ENCODE results near the gene ZNF813. TPM values are rescaled to one million over a fixed set of nuclear protein-coding genes. Genes with fewer than 3 reads are reported as not detected.
"Not testable (repeated sequence)": the region's sequence is repeated elsewhere in the genome, so short reads cannot be mapped to it uniquely, and the experiment has no call there.

Gene ZNF813
- polyA plus RNA-seq, 1 donor, result 9.4 TPM

DNA sequence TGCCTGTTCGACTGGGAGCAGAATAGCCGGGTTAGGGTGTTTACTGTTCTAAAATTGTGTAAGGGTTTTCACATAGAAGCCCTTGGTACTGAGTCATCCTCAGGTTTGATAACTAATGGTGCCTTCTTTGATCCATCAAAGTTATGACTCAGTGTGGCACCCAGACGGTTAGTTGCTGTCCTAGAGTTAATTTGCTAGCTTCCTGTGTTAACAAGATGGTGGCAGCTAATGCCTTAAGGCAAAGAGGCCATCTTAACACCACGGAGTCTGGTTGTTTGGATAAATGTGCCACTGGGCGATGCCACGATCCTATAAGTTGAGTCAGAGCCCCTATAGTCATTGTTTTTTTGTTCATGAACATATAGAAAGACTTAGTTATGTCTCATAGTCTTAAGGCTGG, 7.9 kb downstream of the ZNF813 start:
- DNase-seq, result not testable (repeated sequence)

DNA sequence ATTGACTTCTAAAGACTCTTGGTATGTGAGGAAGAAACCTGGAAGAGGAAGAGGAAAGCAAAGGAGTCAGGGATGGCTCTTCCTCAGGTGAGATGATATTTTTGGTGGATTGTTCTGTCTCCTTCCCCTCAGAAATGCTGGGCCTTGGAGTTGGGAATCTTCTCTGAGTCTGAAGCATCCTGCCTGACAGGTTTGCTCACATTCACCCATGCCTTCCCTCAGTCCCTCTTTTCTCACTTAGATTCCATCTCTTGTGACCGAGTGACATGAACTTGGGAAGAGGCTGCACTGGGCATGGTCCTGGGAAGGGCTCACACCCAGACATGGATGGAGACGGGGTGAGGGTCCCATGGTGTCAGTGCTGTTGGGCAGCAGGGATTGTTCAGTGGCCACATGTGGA, 16.2 kb downstream of the ZNF813 start:
- DNase-seq, result not testable (repeated sequence)

DNA sequence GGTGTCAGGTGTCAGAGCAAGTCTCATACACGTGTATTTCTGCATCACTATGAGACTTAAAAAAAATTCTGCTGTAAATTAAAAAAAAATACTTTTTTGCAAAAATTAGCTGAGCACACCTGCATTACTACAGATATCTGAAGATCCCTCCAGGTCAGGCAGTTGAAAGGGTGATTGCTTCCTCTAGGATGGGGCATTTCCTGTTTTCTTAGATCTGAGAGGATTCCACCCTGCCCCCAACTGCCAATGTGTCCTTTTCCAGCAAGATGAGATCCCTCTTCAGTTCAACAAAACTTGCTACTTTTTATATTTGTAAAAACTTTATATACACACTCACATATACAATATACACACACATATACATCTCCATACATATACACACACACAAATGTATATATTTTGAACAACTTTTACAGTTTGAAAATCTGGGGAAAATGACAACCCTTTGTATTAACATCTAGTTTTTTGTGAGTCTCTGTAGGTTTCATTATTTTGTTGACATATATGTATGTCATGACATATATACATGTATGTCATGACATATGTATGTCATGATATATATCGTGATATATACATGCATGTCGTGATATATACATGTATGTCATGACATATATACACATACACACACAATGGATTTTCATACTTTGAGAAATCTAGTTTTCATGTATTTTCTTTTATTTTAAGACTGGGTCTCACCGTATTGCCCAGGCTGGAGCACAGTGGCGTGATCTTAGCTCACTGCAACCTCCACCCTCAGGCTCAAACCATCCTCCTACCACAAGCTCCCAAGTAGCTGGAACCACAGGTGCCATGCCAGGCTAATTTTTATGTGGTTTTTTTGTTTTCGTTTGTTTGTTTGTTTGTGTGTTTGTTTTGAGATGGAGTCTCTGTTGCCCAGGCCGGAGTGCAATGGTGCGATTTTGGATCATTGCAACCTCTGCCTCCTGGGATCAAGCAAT, 17.8 kb downstream of the ZNF813 start:
- no peak for DNase-seq

DNA sequence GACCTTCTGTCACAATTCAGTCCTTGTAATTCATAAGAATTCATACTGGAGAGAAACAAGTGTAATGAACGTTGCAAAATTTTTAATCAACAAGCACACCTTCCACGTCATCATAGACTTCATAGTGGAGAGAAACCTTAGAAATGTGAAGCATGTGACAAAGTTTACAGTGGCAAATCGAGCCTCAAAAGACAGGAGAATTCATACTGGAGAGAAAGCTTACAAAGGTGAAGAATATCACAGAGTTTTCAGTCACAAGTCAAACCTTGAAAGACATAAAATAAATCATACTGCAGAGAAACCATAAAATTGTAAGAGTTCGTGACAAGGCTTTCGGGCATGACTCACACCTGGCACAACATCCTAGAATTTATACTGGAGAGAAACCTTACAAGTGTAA, 24.6 kb downstream of the ZNF813 start:
- DNase-seq, result no peak

DNA sequence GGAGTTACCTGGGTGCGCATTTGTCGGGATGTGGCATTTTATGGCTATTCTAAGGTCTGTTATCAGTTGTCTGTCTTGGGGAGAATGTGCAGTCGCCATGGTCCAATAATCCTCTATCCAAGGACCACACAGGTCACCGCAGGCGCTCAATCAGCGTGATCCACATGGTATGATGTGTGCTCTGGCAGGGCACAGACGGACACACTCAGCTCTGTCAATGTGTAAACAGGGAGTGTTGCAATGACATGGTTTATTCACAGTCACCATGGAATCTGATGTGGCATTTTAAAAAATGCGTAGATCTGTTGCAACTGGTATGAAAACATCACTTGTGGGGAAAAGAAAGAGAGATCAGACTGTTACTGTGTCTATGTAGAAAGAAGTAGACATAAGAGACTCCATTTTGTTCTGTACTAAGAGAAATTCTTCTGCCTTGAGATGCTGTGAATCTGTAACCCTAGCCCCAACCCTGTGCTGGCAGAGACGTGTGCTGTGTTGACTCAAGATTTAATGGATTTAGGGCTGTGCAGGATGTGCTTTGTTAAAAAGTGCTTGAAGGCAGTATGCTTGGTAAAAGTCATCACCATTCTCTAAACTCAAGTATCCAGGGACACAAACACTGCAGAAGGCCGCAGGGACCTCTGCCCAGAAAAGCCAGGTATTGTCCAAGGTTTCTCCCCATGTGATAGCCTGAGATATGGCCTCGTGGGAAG, 29.9 kb downstream of the ZNF813 start:
- DNase-seq, result not testable (repeated sequence)

DNA sequence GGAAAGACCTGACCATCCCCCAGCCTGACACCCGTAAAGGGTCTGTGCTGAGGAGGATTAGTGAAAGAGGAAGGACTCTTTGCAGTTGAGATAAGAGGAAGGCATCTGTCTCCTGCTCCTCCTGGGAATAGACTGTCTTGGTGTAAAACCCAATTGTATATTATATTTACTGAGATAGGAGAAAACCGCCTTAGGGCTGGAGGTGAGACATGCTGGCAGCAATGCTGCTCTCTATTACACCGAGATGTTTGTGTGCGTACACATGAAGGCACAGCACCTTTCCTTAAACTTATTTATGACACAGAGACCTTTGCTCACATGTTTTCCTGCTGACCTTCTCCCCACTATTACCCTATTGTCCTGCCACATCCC, 30.5 kb downstream of the ZNF813 start:
- DNase-seq, result not testable (repeated sequence)

DNA sequence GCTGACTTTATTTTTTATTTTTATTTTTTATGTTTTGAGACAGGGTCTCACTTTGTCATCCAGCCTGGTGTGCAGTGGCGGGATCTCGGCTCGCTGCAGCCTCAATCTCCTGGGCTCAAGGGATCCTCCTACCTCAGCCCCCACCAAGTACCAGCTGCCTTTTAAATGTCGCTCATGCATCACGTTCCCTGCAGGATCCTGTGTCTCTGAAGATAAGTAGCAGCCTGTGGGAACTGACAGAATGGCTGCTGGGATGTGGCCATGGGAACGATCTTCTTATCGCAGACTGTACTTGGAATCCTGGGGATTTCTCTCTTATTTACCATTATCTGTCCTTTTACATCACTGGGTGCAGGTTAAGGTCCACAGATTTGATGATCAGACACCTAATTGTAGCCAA, 35.6 kb downstream of the ZNF813 start:
- DNase-seq, result not testable (repeated sequence)

DNA sequence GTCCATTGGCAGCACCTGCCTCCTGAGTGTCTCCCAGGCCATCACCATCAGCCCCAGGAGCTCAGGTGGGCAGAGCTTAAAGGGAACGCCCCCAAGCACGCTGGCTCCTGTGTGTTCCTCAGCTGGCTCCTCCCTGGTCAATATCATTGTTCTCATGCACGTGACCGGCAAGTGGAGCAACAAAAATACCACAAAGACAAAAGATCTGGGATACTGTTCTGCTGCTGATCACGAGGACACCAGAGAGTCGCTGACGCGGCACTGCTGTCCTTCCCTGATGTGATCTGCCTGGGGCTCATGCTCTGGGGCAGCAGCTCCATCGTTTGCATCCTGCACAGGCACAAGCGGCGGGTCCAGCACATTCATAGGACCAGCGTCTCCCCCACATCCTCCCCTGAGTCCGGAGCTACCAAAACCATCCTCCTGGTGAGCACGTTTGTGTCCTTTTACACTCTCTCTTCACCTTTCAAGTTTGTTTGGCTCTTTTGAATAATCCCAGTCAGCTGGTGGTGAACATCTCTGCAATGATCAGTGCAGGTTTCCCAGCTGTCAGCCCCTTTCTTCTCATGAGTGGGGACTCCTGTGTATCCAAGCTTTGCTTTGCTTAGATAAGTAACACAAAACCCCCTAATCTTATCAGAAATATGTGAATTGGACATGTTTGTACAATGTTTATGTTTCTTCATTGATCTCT, 36.3 kb downstream of the ZNF813 start:
- not testable (repeated sequence) for DNase-seq

DNA sequence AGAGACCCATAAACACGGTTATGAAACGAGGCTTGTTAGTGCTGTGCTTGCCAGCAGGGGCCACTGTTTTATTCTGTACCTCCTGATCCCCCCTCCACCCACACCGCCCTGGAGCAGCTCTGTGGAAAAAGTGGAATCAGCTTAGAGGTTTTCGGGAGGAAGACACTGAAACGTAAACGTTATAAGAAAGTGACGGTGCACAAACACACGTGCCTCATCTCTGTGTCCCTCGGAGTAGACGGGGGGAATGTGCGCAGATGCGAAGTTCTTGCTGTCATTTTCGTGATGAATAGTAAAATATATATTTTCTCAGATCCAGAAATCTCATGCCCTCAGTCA, 36.8 kb downstream of the ZNF813 start:
- peak; percentile 30 for DNase-seq

DNA sequence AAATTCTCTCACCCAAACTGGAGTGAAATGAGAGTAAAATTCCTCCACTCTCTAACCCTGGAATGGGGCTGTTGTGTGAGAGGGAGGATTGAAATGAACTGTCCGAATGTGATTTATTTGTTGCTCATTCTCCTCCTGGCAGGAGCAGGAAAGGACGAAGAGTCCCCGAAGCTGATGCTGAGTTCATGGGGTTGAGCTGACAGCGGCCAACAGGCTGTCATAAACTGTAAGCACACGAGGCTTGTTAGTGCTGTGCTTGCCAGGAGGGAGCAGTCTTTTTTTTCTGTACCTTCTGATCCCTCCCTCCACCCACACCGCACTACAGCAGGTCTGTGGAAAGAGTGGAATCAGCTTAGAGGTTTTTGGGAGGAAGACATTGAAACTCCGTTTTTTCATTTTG, 37.4 kb downstream of the ZNF813 start:
- no peak for DNase-seq

DNA sequence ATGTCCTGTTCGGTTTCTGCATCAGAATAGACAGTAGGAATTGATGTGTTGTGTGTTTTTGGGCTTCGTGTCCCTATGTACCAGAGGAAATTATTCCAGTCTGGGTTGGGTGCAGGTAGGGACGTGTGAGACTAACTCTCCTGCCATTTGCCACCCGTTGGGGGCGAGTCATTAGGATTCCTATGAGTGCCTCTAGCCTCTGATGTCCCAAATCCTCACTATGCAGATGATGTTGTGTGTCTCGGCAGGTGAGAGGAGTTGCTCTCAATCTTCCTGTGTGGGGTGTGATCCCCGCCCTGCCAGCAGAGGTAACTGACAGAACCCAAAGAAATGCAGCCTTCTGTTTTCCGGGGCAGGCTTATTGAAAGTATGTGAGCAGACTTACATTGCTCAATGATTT, 39.2 kb downstream of the ZNF813 start:
- no peak for DNase-seq

DNA sequence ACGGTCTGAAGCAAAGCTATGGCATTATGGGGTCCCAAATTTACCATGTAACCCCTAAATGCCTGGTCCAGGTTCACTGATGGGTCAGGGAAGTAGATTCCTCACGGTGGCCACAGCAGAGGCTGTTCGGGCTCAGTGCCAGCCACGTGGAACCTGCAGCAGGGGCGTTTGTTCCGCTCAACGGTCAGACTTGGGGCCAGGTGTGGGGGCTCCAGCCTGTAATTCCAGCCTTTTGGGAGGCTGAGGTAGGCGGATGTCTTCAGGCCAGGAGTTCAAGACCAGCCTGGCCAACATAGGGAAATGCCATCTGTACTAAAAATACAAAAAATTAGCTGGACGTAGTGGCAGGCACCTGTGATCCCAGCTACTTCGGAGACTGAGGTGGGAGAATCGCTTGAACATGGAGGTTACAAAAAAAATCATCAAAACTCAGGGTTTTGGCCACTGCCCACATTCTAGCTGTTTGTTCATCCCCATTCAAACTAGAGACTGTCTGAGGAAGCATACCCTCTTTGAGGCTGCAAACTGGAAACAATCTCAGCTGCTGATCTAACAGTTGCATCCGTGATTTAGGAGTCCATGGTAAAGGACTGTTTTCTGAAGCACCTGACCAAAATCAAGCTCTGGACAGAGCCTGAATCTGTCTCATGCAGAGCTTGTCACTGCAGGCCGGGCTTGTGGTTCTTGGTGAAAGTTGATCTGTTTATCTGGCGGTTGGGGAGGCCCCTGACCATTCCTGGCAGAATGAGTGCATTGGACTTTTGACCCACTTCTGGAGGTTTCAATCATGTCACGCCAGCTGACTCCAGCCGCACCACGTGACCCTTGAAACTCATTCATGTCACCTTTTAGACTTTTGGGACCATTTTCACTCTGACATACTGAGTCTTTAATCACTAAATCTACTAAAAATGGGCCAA, 40.2 kb downstream of the ZNF813 start:
- peak; percentile 55 for DNase-seq

DNA sequence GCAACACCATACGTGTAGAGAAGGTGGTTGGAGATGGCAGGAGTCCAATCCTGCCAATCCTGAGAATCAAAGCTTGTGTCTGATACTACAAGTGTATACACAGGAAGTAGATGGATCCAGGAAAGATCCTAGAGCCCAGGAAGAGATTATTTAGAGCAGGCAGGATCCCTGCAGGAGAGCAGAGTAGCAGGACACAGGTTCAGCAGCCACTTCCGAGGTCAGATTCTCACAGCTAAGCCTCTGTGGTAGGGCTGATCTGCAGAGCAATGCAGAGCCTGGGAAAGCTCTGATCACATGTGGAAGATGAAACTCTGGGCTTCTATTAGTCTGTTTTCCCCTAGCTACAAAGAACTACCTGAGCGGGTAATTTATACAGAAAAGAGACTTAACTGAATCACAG, 41.9 kb downstream of the ZNF813 start:
- DNase-seq, result no peak

DNA sequence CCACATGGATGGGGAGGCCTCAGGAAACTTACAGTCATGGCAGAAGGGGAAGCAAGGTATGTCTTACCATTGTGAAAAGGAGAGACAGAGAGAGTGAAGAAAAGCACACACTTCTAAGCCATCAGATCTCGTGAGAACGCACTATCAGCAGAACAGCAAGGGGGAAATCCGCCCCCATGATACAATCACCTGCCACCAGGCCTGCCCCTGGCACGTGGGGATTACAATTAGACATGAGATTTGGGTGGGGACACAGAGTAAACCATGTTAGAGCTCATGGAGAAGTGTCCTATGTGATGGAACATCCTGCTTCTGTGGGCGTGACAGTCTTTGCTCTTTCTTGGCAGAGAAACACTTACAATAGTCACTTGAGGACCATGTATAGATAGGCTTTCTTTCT, 42.3 kb downstream of the ZNF813 start:
- no peak for DNase-seq

DNA sequence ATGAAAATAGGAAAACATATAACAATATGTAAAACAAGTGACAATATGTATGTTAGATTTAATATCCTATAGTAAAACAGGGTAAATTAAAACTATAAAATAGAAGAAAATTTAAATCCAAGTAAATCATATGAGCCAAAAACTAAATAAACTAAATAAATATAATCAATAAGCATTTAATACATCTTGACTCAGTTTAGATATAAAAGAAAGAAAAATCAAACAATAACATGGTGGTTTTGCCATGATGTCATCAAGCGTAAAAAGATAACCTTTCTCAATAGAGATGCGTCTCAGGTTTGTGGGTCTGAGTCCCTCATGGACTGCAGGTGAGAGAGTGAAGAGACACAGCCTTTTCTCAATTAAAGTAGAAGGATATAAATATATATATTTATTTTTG, 43.8 kb downstream of the ZNF813 start:
- DNase-seq, result no peak

DNA sequence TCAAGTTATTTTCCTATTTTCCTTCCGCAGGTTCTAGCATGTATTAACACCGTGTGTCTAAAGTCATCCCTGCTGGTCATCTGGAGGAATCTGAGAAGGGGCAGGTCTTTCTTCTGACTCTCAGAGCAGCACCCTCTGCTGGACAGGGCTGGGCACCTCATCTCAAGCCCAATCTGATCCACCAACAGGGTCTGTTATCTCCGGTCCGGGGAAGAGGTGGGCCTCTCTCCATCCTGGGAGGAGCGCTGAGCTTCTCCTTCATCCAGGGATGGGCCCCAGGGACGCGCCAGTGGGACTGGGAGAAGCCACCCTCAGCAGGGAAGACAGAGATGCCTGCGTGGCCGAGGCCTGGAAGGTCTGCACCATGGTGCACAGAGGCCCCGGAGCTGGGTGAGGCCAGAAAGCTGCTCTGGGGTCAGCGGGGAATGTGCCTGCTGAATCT, 44.4 kb downstream of the ZNF813 start:
- DNase-seq, result peak; percentile 59

DNA sequence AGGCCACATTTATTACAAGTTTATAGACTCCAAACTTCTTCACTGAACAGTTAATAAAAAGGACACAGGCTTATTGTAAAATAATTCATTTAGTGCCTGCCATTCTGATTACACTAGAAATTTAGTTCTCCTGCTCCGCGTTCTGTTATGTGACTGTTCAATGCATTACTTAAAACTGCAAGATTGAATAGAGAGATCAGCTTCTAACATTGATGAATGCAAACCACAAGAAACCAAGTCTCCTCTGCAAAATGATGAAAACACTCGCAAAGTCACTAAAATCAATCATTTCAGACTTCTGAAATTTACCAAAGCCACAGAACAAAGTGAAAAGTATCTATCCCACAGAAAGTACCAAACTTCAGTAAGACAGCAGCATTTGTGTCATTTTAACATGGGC, 47.5 kb downstream of the ZNF813 start:
- not testable (repeated sequence) for DNase-seq

DNA sequence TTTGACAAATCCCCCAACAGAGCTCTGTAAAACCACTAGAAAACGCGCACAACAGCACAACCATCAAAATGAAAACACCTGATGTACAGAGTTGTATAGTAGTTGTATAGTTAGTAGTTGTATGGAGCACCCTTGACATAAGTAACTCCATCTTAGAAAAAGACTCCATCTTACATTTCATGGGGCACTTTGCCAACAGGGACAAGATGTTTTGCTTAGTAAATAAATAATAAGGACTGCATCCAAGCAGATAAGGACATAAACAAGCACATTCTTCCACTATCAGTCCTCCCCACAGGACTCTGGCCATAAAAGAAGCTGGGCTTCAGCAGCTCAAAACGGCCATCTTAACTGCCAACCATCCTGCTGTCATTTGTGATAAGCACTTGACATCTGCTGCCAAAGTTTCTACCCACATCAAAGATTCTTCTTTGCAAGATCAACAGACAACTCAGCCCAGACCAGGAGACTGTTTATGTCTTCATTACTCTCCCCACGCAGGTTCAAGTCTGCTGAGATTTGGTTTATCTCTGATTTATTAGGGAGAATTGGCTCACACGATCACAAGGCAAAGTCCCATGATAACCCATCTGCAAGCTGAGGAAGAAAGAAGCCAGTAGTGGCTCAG, 49.7 kb downstream of the ZNF813 start:
- DNase-seq, result no peak

DNA sequence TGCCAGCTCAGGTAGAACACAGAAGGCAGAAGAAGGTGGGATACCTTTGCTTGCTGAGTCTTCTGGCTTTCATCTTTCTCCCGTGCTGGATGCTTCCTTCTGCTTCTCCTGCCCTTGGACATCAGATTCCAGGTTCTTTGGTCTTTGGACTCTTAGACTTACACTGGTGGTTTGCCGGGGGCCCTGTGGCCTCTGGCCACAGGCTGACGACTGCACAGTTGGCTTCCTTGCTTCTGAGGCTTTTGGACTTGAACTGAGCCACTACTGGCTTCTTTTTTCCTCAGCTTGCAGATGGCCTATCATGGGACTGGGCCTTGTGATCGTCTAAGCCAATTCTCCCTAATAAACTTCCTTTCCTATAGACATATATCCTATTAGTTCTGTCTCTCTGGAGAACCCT, 50.6 kb downstream of the ZNF813 start:
- DNase-seq, result no peak

DNA sequence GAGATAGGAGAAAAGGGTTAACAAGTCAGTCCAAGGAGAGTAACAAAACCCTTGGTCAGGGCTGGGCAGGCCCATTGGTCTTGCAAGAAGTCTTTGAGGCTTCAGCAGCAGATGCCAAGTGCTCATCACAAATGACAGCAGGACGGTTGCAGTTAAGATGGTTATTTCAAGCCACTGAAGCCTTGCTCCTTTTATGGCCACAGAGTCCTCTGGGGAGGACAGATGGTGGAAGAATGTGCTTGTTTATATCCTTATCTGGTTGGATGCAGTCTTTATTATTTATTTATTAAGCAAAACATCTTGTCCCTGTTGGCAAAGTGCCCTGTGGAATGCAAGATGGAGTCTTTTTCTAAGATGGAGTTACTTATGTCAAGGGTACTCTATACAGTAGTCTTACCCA, 51.2 kb downstream of the ZNF813 start:
- no peak for DNase-seq

DNA sequence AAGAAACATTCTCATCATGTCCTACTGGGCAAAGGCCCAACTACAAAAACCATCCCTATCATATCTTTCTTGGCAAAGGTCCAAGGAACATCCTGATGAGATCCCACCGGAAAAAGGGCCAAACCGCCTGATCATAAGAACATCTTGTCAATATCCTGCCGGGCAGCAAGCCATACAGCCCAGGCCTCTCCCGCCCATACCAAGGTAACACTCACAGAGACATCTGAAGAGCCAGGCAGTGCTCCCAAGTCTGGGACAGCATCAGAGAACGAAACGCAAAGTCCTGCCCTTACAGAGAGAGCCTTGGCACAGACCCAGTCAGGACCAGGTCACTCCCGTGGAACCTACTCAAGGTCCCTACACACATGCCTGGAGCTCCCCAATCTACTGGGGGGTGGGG, 51.9 kb downstream of the ZNF813 start:
- DNase-seq, result no peak
